ENCODE results near the gene DAZL.

- no peak for TF ChIP-seq CTCF (IDR thresholded peaks at IDR 0.05 in 2 of 3, conservative IDR thresholded peaks at IDR 0.05 in 1 of 3; ENCODE audit: control insufficient read depth in 2 of 3, extremely low read depth in 1 of 3, insufficient read depth in 1 of 3, low read depth in 3 of 3, low read length in 3 of 3)
- no peak for TF ChIP-seq GABPA (IDR thresholded peaks at IDR 0.05; ENCODE audit: low read depth)
- no peak for TF ChIP-seq E2F4 (IDR thresholded peaks at IDR 0.05; ENCODE audit: low read depth, low read length)
- no peak for TF ChIP-seq POLR2AphosphoS2 (IDR thresholded peaks at IDR 0.05; ENCODE audit: low read depth, low read length)
- no peak for TF ChIP-seq SIN3A (IDR thresholded peaks at IDR 0.05; ENCODE audit: low read depth, low read length)
These were observed 5.5 kb downstream of the DAZL start for GRCh38 chr3:16599694-16600093.
